NCI-H510A treated with DMSO at 0.1 percent for 48 hours (cell line): ENCODE results near the gene KIRREL3.
A peak's percentile ranks its signal among the peaks of the same experiment; 100 is the strongest.

Experiments used
- DNase-seq: peaks from one replicate; lab custom pipeline; 2025; lab: John Stamatoyannopoulos, UW

Gene KIRREL3

DNA sequence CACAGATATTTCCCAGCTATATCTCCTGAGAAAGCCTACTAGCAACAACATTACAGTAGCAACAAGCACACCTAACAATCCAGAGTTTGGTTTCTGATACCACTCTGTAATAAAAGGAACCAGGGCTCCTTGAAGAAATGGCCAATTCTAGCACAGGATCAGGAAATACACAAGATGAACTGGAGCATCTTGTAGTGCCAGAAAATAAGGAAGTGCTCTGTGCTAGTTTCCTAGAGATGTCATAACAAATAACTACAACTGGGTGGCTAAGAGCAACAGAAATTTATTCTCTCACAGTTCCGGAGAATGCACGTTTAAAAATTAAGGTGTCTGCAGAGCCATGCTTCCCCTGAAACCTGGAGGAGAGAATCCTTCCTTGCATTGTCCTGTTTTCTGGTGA, 217.8 kb downstream of the KIRREL3 start:
- no peak for DNase-seq

DNA sequence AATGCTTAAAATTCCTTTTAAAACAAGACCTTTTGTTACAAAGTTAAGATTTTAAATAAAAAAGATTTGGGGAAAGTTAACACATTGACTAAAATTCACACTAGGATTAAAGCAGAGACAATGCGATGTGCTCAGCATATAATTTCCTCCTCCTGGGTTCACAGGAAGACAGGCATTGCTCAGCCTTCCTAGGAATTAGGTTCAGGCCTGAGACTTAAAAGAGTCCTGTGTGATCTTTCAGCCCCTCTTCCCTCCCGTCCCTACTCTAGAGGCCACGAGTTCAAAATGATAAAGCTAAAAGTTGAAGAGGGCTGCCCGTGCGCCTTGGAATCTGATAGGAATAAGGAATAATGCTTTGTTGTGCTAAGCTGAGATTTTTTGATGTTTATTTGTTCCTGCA, 218.6 kb downstream of the KIRREL3 start:
- no peak for DNase-seq

DNA sequence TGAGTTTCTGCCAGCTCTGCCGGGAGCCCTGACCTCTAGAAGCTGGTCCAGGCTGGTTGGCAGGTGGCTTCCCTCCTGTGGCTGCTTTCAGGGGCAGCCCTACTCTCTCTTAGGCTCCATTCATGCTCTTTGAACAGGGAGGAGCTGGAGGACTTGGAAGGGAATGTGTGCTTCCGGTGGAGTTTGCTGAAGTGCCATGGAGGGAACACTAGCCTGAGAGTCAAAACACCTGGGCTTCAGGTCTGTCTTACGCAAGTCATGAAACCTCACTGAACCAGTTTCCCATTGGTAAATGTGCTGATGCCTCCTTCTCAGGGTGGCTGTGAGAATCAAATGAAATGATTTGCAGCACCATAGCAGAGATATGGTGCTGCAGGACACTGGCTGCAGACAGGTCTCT, 224.5 kb downstream of the KIRREL3 start:
- peak; percentile 84 for DNase-seq

DNA sequence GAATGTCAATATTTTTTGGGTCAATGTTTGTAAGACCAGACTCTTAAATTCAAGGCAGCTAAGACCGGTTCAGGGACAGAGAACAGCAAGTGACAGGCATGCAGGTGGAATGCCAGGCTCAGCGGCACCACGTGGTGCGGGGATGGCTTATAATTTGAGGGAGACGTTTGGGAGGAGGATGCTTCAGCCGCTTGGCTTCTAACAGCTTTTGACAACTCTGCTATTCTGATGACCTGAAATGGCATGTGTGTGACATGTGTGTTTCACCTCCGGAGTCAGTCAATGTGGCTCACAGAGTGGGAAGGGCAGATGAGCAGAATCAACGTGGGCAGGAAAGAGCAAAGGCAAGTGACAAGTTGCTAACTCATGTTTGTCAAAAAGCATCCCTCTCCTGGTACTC, 228.3 kb downstream of the KIRREL3 start:
- DNase-seq, result no peak

DNA sequence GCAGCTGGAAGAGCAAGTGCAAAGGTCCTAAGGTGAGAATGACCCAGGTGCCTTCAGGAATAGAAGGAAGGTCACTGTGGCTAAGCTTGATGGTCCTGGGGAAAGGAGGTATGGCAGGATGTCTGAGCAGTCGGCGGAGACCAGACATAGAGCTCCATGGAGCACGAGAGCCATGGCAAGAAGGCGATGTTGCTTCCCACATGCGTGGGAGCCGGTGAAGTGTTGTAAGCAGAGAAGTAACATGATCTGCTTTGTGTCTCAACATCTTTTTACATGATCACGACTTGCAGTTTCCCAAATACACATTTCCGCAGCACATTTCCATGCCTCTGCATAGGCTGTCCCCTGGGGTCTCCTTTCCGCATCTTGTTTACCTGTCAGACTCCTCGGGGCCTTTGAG, 231.9 kb downstream of the KIRREL3 start:
- DNase-seq, result no peak

DNA sequence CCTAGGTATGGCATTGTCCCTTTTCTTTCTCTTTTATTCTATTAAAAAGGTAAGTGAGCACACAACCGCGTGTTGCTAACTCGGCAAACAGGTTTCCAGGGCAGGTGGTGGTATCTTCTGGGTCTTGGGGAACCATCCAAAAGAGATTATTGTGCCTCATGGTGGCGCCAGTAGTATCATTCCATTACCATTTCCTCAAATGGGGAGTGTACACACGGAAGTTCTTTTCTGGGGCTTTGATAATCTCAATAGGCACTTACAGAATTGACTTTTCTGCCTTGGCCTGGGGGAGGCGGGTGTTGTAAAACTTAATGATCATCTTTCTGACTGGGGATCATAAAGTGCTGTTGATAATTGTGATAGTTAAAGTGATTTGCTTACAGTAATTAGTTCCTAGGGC, 234.1 kb downstream of the KIRREL3 start:
- peak; percentile 45 for DNase-seq

DNA sequence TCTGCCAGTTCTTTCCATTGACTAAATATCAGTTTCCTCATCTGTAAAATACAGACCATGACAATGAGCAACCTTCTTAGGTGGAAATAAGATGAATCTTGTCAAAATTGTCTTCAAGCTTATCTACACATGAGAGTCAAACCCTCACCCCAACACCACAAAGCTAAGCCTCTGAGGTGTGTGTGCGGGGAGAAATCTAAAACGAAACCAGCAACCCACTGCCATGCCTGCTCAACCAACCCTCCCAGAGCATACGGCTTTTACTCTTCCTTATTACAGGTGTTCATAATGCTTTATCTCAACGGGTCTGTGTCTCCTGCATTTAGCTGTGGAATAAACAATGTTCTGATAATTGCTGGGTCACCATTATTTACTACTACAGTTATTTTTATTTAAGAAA, 235.4 kb downstream of the KIRREL3 start:
- DNase-seq, result no peak

DNA sequence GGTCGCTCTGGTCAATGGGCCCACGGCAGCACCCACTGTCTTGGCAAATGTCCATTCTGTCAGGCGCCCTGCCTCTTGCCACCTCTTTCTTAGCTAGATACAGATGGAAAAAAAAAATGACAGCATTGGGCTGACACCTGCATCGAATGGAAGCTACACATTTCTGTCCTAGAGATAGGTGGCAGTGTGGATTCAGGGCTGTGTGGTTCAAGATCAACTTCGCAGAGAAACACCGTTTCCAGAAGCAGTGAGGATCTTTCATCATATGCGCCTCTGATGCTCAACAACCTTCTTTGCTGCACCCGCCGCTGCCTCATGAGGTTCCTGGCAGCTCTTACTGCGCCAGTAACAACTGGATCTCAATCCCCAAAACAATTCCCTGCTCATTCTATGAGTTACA, 236.3 kb downstream of the KIRREL3 start:
- peak; percentile 66 for DNase-seq

DNA sequence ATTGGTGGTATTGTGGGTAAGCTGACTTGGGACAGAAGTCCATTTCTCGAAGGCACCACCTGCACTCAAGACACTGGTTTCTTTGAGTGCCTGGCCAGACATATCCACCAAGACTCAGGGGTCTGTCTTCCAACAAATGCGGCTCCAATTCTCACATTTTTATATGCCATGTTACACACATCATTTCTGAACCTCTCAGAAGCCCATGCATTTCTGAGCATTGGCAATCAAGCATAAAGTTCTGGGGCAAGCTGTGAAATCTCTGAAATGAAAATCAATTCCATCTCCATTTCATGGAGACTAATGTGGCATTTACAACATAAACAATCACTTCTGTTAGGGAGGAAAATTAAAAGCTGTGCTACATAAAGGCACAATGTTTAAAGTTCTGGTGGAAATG, 243.7 kb downstream of the KIRREL3 start:
- no peak for DNase-seq

DNA sequence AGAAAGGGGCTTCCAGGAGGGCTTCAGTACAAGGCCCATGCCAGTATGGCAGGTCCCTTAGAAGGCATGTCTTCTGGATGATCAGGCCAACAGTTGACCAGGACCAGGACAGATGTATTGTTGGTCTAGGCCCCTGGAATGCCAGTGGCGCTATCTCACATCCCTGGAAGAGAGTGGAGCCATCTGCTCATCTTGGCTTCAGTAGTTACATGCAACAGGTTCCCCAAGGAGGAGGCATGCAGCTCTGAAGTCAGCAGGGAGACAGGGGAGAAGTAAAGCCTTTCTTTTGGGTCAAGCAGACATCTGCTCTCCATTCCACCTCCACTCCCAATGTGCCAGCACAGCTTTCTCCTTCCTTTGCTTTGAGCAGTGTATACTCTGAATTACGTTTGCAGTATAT, 244.1 kb downstream of the KIRREL3 start:
- DNase-seq, result no peak

DNA sequence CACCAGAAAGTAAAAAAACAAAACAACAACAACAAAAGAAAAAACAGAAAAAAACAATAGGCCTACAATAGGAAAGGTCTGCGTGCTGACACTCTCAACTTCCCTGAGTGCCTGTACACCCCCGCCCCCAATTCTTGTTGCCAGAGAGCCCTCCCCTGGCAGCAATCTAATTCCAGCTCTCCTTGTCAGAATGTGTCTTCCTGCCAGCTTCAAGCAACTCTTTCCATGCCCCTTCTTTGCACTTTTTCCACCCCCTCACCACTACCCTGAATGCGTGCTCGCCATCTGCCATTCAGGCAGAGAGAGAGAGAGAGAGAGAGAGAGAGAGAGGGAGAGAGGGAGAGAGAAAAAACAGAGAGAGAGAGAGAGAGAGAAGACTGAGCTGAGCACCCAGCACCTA, 245.0 kb downstream of the KIRREL3 start:
- no peak for DNase-seq

DNA sequence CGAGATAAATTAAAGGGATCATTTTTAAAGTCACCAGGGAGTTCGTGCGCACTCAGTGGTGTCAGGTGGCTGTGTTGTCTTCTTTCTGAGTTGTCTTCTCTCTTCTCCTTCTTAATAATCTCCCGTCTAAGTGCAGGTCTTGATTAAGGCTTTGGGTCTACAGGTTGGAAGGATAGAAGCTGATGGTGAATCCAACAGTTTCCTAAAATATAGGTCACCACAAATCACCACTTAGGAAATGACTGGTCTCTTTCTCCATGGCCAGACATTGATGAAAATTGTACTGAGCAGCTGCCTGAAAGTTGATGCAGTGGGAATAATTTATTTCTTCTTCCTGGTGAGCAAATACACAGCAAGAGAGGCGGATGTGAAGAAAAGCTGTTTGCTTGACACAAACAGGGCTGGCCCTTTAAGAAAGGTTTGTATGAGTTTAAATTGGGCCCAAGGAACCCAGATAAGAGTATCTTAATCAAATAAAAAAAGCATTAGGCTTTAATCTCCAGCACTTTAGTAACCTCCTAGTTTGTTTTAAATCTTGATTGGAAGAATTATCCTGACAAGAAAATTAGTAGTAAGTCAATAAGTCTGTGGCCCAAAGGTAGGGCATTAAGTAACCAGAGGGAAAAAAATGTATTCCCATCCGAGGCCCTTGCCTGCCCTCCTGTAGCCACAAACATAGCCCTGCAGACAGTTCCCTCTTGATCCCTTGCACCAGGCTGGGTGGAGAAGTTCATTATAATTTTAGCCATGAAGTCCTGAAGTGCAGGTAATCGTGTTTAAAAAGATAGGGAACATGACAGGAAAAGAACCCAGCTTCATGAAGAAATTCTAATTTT, 245.8 kb downstream of the KIRREL3 start:
- no peak for DNase-seq

DNA sequence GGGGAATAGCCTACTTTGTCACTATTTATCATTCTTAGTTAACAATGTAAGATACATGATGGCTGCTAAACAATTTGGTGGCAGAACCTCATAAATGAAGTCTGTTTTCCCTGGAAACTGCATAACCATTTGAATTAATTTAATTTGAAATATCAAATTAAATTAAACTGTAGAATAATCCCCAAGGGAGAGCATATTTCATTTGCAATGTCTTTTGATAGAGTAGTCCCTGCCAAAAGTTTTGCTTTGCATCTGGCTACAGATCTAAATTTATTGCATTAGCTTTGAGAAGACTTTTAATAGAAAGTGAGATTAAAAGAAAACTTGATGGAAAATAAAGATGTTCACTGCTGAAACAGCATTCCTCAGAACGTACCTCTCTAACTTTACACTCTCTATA, 246.6 kb downstream of the KIRREL3 start:
- DNase-seq, result no peak

DNA sequence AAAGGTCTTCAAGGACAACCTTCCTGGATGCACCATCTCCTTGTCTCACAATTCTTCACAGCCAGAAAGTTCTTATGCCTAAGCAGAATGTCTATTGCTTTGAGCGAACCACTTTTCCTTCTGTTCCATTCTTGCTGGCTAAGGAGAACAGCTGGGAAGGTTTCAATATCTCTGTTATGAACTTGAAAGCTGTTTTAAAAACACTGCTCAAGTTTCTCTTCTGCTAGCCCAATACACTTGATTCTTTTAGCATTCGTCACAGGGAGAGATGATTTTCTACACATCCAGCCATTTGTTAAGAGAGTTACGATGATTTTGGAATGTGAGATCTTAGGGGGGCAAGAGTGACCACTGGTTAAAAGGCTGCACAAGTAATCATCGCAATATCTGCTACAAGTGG, 249.3 kb downstream of the KIRREL3 start:
- DNase-seq, result no peak

DNA sequence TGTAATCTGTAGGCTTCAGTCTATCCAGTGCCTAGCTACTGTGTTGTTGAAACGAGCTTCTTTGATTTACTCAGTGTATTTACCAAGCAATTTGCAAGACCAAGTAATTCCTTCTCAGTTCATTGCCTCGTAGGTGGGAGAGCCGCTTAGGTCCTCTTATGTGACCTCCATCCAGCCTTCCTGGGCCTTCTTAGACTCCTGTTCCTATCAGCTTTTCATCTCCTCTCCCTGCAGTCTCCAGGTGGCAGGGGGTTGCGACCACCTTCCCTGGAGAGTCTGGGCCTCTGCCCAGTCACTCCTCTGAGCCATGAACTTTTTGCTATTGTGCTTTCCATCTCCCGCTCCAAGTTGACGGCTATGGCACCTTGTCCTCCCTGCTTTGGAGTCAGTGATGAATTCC, 251.8 kb downstream of the KIRREL3 start:
- DNase-seq, result no peak

DNA sequence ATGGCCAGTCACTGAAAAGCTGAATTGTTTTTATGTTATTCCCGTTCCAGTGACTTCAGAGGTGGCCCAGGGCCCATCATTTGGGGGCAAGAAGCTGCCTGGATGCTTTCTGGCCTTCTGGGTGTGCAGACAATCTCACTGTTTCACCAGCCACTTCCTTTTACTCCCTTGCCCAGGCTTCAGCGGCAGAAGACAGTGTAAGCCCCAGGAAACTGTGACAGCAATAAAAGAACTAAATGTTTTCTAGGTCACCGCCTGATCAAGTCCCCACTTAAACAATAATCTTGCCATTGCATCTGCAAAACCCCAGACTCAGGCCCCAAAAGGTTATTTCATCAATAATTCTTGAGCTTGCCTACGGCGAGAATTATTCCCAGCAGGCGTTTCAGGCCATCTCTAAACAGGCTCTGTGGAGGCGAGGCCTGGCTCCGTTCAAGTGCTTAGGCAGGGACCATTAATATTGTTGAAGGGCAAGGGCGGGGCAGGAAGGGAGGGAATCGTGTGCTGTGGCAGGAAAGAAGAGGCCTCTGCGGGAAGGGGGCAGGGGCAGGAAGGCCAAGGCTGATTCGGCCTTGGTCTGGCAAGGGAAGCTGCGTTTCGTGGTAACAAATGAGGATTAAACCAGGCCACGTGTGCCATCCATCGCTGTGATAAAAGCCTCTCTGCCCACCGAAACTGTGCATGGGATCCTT, 252.3 kb downstream of the KIRREL3 start:
- peak; percentile 94 for DNase-seq

DNA sequence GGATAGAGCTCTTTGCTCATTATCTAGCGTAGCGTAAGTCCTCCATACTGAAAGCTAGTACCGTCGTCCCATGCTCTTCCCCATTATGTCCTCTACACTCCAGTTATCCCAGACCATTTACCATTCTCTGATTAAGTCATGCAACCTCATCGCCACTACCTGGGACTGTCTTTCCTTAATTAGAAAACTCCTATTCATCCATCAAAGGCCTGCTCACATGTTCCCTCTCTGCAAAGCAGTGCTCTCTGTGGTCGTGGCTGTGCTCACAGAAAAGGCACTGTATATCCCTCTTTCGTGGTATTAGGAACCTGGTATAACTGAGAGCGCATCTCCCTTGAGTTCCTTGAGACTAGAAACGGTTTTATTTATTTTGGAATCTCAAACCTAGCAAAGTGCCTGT, 253.3 kb downstream of the KIRREL3 start:
- no peak for DNase-seq

DNA sequence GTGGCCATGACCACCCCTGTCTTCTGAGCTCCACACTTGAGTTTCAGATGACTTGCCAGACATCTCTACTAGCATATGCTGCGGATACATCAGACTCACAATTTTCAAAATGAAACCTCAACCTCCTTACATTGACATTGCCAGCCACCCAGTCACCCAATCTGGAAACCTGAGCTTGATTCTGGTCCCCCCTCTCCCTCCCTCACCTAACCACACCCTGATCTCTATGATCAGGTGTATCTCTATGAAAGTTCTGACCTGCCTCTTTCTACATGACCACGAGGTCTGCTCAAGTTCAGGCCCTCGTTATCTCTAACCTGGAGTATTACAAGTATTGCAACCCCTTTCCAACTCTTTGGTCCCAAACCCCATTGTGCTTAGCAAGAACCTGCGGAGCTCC, 254.1 kb downstream of the KIRREL3 start:
- DNase-seq, result no peak

DNA sequence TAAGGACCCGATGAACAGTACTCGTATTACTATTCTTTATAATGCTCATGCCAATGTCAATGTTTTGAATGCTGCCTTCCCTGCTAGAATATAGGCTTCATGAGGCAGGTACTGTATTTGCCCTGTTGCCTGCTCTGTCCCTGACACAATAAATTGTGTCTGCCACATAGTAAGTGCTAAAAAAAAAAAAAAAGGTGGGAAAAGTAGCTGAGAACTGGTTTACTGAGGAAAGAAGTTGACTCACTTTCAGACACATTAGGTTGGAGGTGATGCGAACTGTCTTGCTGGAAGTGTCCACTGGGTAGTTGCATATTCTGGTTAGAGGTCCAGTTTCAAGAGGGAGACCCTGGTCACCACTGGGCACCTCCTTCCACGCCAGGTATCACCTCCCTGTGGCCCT, 255.9 kb downstream of the KIRREL3 start:
- DNase-seq, result no peak

DNA sequence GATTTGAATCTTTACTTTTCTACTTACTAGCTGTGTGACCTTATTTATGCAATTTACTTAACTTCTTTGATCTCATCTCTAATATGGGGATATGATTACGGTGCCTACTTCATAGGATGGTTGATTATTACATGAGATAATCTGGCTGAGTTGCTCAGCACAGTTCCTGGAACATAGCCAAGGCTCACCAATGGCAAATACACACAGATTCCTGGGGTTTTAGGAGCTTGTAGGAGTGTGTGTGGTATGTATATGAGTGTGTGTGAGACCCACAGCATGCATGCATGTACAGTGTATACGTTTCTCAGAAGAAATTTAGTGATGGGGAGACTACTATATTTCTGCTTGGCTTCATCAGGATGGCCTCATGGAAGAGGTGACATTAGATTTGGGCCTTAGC, 256.9 kb downstream of the KIRREL3 start:
- DNase-seq, result no peak

DNA sequence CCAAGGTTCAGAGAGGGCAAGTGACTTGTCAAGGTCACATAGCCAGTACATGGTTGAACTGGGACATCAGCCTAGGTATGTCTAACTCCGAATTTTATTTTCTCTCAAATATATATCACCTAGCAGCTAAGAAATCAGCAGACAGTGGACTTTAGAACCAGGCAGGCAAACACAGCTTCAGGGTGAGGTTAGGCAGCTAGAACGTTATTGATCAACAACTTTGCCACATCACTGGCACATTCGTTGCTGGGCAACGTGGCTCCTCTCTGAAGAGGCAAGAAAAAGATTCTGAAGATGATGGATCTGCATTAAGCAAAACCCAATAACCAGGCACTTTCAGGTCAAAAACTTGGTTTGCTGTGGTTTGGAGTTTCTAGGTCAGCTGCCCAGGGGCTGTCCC, 258.0 kb downstream of the KIRREL3 start:
- DNase-seq, result no peak

DNA sequence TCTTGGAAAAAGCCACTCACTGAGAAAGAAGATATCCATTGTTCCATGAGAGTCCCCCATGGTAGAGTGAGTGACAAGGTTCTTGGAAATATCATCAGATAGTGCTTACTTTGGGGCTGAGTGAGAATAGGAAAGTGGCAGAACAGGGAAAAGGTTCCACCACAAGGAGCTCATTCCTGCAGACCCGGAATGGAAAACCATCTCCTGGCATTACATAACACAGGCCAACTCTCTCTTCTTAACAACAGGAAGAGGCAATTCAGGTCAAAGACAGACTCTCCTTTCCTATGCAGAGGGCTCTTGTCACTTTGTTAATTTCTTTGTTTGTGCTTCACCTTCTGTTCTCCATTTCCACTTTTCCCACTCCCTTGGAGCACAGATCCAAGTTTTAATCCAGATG, 259.7 kb downstream of the KIRREL3 start:
- no peak for DNase-seq

DNA sequence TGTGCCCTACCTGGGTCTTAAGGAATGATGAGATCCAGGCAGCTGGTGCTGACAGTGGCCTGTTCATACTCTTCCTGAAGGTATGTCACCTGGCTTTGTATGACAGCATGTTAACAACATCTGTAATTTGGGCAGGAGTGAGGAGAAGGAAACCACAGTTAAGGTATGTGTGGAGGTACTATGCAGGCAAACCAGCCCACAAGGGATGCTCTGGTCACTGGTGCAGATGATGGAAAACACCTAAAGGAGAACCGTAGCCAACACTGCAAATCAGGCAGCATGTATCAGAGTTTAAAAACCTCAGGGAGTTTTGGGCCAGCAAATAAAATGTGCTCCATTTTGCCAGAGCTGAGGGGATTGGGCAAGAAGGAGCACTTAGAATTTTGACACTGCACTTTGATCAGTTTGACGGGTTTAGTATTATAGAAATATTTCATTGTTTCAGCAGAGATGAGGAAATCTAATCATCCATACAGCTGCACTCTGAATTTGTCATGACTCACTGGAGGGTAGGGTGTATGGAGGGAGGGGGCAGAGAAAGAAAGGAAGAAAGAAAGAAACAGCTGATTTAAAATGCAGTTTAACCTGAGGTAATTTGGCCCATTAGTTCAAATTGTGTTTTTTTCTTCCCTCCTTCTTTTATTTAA, 260.9 kb downstream of the KIRREL3 start:
- DNase-seq, result no peak
